ENCODE data around the gene ATP1B4.

GRCh38 chrX:120318411-120318810, 43.5 kb upstream of the ATP1B4 start:
- TF ChIP-seq PBX3 (CRISPR knock-in tag; IDR thresholded peaks at IDR 0.05) (no peak), ZNF274 (IDR thresholded peaks at IDR 0.05; ENCODE audit: low read length) (no peak), ZNF274 (tag by site-specific recombination; IDR thresholded peaks at IDR 0.05; ENCODE audit: borderline replicate concordance) (no peak), CTCF (tag by site-specific recombination; IDR thresholded peaks at IDR 0.05) (no peak), ZNF146 (tag by site-specific recombination; IDR thresholded peaks at IDR 0.05) (no peak), ZNF16 (tag by site-specific recombination; IDR thresholded peaks at IDR 0.05; ENCODE audit: low read depth) (no peak), PATZ1 (tag by site-specific recombination; IDR thresholded peaks at IDR 0.05) (no peak), ZNF24 (tag by site-specific recombination; IDR thresholded peaks at IDR 0.05) (no peak), ZNF140 (tag by site-specific recombination; IDR thresholded peaks at IDR 0.05) (no peak), ZNF626 (tag by site-specific recombination; IDR thresholded peaks at IDR 0.05) (no peak), ZNF558 (tag by site-specific recombination; IDR thresholded peaks at IDR 0.05) (no peak)
